ENCODE data around the gene XIRP2.

DNA sequence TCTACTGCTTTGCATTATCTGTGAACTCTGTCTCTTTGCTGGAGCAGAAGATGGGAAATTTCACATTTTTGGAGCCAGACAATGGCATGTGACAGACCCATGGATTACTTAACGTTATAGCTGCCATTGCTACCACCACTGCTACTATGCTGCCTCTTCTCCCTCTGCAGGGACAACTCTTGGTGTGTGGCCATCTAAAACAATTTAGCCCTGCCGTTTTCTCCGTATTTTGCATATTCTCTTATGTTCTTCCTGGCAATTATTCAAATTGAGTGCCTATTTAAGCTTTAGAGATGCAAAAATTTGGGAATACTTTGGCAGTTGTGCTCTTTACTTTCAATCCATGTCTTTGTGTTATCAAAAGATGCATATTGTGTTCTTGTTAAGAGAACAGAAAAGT, 386.8 kb downstream of the XIRP2 start:
- TF ChIP-seq MAX (IDR thresholded peaks at IDR 0.05): no peak
- no peak for TF ChIP-seq POLR2A (IDR thresholded peaks at IDR 0.05; ENCODE audit: borderline replicate concordance, extremely low read depth, insufficient read depth, insufficient read length)
- no peak for TF ChIP-seq ZNF274 (IDR thresholded peaks at IDR 0.05; ENCODE audit: low read depth, low read length)
- TF ChIP-seq SP1 (IDR thresholded peaks at IDR 0.05; ENCODE audit: low read depth): no peak
- TF ChIP-seq, protein P1, sequence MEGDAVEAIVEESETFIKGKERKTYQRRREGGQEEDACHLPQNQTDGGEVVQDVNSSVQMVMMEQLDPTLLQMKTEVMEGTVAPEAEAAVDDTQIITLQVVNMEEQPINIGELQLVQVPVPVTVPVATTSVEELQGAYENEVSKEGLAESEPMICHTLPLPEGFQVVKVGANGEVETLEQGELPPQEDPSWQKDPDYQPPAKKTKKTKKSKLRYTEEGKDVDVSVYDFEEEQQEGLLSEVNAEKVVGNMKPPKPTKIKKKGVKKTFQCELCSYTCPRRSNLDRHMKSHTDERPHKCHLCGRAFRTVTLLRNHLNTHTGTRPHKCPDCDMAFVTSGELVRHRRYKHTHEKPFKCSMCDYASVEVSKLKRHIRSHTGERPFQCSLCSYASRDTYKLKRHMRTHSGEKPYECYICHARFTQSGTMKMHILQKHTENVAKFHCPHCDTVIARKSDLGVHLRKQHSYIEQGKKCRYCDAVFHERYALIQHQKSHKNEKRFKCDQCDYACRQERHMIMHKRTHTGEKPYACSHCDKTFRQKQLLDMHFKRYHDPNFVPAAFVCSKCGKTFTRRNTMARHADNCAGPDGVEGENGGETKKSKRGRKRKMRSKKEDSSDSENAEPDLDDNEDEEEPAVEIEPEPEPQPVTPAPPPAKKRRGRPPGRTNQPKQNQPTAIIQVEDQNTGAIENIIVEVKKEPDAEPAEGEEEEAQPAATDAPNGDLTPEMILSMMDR (IDR thresholded peaks at IDR 0.05 in 2 of 3, conservative IDR thresholded peaks at IDR 0.05 in 1 of 3; ENCODE audit: borderline replicate concordance in 1 of 3, insufficient read depth in 1 of 3, low read depth in 2 of 3, low read length in 2 of 3): no peak
- no peak for TF ChIP-seq TCF7L2 (IDR thresholded peaks at IDR 0.05; ENCODE audit: borderline replicate concordance, extremely low read depth, insufficient read depth, insufficient read length)
- TF ChIP-seq POLR2AphosphoS5 (IDR thresholded peaks at IDR 0.05; ENCODE audit: low read depth, low read length): no peak
- TF ChIP-seq ZBTB33 (IDR thresholded peaks at IDR 0.05; ENCODE audit: extremely low read depth, insufficient replicate concordance, low read length): no peak
- no peak for TF ChIP-seq ATF3 (IDR thresholded peaks at IDR 0.05)
- TF ChIP-seq RAD21 (IDR thresholded peaks at IDR 0.05; ENCODE audit: low read depth): no peak
